Measurements from ENCODE around the gene LRRIQ1.

LRRIQ1 gene

GRCh38 chr12:85281636-85282312 lies 245.6 kb downstream of the LRRIQ1 start:
- no peak for DNase-seq

GRCh38 chr12:85283560-85283959 lies 247.4 kb downstream of the LRRIQ1 start:
- DNase-seq, result no peak

Measured in T-helper 9 cell (primary cell).